ENCODE results near the gene EXOC3L4.
"Not testable (repeated sequence)": the region's sequence is repeated elsewhere in the genome, so short reads cannot be mapped to it uniquely, and the experiment has no call there.

Gene EXOC3L4

DNA sequence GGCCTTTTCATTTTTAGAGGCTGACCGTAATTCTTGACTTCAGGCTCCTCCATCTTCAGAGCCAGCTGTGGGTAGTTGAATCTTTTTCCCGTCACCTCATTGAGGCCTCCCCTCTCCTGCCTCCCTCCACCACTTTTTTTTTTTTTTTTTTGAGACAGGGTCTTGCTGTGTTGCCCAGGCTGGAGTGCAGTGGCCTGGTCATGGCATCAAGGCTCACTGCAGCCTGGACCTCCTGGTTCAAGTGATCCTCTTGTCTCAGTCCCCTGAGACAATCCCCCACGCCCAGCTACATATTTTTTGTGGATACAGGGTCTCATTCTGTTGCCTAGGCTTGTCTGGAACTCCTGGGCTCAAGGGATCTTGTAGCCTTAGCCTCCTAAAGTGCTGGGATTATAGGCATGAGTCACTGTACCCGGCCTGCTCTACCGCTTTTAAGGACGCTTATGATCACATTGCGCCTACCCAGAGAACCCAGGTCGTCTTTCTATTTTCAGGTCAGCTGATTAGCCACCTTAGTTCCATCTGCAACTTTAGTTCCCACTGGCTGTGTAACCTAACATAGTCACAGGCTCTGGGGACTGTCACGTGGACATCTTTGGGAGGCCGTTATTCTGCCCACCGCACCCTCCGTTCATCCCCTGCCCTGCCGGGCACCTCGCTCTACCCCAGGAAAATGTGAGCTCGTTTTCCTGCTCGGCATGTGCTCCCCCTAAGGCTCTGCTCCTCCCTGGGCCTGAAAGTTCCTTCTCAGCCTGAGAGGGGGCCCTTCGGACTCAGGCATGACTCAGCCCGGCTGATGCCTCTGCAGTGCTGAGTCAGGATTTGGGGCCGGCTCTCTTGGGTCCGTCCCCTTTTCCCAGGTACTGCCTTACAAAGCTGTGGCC, 42.1 kb downstream of the EXOC3L4 start:
- no peak for DNase-seq

DNA sequence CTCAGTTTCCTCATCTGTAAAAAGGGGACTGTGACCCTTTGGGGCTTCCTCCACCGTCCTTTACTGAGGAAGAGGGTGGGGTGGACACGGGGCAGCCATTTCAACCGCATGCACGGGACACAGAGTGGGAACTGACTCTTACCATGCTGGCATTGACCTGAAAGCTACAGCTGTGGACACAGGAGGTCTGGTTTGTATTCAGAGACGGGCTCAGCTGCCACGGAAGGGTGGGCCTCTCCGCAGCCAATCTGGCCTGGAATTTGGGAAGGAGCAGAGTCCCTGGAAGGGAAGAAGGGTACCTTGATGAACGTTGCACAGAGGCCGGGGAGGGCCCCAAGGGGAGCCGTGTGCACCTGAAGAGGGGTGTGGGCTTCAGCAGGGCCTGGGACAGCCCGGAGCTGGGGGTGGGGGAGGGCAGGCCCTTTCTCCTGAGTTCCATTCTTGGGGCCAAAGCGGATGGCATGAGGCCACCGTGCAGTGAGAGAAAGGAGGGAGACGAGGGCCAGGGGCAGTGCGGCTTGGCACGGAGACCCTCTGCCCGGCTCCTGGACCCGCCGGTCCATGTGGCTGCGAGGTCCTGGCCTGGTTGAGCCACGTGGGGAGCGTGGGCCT, 43.3 kb downstream of the EXOC3L4 start:
- DNase-seq = no peak

DNA sequence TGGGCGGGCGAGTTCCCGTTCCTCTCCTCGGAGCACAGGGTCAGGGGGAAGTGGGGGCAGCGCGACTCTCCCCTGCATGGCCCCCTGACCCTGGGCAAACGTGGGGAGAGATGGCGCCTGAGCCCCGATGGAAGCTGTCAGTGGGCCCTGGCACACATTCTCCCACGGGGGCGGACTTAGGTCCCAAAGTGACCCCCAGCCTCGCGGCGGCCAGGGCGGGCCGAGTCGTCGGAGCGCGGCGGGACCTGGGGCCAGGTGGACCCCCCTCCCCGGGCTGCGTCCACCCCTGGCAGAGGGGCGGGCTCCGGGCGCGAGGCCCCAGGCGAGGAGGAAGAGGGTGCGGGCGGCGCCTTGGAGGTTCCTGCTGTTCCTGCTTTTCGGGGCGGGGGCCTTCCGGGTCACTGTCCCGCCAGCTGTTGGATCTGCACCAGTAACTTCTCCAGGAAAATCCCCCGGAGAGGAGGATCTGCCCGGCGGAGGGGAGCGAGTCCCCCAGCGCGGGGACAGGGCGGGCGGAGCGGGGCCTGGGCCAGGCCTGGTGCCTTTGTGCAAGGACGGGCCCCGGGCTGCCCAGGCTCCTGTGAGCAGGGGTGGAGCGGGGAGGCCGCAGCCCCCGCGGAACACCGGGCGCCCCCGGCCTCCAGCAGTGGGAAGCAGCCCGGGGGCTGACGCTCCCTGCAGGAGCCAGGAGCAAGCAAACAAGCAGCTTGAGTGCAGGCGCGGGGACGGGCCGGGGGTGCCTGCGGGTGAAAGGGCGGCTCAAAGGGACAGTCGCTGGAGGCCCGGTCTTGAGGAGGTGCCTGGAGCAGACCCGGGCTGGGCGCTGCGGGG, 44.0 kb downstream of the EXOC3L4 start:
- no peak for DNase-seq

DNA sequence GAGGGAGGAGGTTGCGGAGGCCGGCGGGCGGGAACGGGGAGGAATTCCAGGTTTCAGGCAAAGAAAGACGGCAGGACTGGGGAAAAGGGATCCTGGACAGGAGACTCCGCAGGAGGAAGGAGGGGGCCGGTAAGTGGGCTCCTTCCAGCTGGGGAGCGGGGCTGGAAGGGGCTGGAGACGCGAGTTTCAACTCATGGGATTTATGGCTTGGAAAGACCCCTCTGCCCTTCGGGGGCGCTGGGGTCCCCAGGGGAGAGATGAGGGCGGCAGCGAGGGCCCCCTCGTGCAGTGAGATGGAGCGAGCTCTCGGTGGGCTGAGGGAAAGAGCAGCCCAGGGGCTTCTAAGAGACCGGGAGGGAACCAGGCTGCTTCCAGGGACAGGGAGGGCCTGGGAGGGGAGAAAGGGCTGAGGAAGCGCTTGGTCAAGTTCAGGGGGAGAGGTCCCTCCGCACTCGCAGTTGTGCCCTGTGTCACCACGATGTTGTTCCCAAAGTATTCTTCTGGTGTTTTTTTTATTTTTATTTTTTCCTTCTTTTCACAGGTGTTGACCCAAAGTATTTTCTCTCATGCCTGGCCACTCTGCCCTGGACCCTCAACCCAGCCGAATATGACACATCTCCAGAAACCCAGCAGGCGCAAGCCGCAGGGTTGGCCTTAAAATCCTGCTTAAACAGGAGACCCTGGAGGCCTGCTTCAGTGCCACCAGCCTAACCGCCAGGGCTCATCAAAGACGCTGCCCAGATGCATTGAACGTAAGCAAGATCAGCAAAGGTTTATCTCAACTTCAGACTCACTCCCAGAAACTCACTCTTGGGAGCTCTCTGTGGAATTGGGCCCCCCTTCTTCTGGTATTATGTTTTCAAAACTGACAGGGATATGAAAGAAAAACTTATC, 44.9 kb downstream of the EXOC3L4 start:
- DNase-seq = no peak

DNA sequence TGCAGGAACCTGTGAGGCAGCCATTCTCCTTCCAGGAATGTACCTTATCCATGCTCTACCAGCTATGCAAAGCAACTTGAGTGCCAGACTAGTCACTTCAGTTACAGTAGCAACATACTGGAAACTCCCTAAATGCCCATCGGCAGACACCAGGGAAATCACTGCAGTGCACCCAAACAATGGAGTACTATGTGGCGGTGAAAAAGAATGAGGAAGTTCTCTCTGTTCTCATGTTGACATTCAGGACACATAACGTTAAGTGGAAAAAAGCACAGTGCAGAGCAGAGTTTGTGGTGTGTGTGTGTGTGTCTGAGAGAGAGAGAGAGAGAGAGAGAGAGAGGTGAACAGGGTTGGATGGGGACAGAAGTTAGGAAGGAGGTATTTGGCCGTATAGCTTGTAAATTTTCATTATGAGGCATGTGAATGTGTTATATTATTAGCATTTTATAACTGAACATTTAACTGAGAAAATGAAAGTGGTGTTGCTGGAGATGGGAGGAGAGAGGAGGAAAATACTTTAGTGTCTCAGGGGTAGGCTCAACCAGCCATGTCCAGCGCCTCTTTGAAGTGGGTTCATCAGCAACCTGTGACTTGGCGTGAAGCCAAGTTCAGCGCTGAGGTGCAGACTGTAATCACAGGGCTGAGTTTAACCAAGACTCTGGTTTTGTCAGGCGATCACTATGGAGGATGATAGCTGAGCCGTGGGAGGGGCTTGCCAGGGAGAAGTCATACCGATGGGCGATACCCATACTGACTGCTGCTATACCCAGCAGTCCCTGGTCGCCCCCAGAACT, 46.0 kb downstream of the EXOC3L4 start:
- DNase-seq = no peak

DNA sequence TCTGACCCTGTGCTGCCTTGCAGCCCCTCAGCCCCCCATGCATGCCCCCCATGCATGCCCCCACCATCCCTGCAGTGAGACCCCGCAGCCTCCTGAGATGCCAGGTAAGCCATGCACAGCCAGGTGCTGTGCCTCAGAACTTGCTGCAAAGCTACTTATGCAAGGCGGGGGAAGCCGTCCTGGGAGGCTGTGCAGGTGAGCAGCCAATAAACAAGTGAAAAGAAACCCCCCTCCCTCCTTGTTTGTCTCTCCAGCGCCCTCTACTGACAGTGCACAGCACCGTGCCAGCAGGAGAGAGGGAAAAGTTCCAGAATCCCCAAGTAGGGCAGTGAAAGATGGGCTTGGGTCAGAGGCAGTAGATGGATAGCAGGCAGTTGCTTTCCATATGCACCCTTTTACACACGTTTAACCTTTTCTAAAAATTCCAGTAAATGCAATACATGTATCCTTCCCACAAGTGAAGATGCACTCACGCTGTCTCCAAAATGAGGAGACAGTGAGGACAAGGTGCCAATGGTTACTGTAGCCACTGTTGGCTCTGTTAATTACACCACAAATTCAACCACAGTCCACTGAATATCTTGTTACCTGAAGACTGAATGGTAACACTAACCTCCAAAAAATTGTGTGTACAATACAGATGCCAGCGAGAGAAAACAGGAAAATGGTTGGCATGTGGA, 46.7 kb downstream of the EXOC3L4 start:
- peak; percentile 39 for DNase-seq

DNA sequence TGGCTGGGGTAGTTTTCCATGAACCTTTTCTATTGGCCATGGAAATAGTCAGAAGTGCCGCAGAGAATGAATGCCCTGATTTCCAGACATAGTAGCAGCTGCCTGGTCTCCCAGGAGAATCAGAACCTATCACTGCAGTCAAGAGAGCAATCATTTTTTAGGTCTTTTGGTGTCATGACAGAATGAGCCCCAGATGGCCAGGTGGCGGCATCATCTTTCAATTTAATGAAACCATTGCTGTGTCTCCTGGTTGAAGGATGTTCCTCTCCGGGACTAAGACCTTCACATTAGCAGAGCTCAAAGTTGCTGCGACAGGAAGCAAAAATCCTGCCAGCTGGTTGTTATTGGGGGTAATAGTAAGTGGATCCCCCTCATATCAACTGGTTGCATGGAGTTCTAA, 47.5 kb downstream of the EXOC3L4 start:
- no peak for DNase-seq

DNA sequence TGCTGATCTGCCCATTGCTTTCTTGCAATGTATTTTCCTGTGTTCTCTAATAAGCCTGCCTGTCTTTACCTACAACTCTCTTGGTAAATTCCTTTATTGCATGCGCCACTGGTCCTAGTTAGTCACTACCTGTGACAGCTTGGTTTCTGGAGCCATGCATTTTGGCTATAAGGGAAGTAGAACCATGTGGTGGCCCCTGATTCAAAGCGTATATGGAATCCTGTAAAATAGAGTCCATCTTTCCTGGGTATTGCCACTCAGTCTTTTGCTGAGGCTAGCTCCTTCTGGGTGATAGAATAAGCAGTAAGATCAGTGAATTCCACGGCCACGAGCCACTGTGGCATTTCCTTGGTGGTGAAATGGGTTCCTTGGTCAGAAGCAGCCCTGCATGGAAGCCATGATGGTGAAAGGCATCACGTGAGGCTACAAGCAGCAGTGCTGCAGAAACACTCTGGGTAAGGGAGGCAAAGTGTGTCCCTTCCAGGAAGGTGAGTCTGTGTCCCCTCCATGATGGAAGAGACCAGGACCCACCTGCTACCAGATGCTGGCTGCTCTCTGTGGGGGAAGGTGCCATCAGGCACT, 48.3 kb downstream of the EXOC3L4 start:
- DNase-seq = no peak

DNA sequence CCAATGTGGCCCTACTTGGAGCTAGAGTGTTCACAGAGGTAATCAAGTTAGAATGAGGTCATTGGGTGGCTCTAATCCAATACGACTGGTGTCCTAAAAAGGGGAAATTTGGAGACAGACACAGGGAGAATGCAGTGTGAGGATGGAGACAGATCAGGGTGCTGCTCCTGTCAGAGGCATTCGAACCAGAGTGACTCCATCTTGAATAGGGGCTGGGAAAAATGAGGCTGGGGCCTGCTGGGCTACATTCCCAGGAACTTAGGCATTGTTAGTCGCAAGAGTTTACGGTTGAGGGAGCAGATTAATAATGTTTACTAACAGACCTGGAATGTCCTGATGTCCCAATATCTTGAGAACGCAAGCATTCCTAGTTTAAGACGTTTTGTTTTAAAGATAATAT, 49.0 kb downstream of the EXOC3L4 start:
- no peak for DNase-seq

DNA sequence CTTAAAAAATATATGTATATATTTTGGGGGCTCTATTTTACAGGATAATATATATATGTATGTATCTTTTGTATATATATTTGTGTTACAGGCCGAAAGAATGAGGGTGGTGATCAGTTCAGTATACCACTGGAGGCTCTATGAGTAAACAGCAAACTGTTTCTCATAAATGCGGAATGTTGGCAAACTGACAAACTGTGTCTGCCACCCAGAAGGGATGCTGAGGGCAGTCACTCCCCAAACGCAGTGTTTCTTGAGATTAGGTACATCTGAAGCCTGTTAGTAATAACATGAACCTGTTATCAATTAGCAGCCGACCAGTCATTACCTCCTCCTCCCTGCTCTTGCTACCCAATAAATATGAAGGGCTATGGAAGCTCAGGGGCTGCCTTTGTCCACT, 49.6 kb downstream of the EXOC3L4 start:
- DNase-seq = no peak

DNA sequence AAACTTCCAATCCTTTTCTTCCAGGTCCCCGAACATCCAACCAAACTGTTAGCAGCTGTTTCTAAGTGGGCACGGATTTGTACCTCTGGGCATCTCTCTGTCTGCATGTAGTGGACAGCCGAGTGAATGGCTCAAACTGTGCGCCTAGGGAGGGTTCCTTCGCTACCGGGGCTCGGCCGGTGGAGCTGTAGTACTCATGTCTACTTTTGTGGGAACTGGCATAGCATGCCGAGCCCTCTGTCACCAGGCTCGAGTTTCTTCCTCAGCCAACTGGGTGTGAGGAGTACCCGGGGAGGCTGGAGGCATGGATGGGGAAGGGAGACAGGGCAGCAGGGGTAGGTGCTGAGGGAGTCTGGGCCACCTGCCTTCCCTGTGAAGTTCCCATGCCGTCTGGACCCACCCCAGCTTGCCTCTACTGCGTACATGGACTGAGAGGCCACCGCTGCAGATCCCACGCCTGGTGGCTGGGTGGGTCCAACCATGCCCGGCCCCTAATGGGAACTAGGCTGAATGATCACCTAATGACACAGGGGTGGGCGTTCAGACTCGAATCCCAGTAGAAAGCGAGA, 51.7 kb downstream of the EXOC3L4 start:
- DNase-seq = no peak

DNA sequence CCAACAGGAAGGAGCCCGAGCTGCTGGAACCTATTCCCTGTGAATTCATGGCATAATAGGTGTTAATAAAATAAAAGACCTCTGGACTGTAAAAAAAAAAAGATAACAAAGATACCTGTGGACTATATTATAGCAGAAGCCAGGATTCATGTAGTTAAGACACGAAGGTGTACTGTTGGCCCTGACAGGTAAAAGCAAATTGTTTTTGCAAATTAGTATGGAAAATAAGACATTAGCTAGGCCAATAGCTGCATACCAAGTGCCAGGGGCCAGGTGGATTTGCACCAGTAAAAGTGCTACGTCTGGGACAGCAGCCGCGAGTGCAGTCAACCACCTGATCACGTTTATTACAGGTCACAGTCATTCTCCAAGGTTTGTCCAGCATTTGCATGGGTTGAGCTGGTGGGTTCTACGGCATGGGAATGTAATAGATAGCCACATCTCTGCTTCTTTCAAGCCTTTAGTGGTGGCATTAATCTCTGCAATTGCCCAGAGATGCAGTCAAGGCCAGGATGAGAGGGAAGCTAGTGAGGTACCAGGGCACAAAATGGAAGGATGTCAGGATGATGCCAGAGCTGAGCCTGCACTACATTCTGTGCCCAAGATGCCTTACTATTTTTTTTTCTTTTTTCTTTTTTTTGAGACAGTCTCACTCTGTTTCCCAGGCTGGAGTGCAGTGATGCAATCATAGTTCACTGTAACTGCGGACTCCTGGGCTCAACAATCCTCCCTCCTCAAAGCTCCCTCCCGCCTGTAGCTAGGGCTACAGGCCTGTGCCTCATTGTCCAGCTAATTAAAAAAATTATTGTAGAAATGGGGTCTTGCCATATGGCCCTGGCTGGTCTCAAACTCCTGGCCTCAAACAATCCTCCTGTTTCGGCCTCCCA, 55.1 kb downstream of the EXOC3L4 start:
- DNase-seq = no peak

DNA sequence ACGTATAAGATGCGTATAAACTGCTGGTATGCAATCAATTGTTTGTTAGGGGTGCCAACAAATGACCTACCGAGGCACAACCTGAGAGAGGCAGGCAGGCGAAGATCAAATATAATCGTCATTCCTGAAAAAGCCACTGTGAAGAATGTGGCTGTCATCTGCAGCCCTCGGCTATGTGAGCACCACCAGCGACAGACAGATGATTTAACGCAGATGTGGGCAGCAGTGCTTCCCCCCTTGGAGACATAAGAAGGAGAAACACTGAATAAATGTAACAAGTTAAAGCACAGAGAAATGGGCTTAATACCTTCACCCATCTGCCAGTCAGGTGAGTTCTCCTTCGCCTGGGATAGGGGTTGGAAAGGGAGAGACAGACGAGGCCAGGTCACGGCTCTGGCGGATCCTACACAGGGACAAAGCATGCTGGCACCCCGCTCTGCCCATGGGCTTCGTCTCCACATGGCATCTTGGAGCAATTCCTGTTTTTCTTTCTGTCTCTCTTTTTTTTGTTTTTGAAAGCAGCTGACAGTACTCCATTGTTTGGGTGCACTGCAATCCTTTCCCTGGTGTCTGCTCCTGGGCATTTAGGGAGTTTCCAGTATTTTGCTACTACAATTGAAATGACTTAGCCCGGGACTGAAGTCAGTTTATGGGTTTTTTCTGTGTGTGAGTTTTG, 56.9 kb downstream of the EXOC3L4 start:
- no peak for DNase-seq

DNA sequence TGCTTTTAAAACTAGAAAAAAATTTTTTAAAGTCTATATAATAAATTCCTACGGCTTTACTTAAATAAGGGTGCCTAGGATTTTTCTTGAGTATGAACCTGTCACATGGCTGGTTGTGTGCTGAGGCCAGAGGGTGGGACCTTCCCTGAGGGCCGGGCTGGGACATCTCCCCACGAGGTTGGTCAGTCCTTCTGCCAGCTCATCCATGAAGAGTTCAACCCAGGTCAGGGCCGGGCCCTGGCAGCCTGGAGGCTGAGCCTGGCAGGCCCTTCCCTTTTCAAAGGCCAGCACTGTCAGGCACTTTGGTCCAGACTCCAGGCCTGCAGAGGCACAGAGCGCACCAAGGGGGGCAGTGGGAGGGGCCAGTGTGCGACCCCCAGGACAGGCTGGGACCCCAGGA, 60.5 kb downstream of the EXOC3L4 start:
- no peak for DNase-seq

DNA sequence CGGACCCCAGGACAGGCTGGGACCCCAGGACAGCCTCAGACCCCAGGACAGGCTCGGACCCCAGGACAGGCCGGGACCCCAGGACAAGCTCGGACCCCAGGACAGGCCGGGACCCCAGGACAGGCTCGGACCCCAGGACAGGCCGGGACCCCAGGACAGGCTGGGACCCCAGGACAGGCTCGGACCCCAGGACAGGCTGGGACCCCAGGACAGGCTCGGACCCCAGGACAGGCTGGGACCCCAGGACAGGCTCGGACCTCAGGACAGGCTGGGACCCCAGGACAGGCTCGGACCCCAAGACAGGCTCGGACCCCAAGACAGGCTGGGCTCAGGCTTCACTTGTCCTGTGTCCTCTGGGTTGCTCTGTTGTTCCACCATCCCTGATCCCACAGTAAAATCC, 60.9 kb downstream of the EXOC3L4 start:
- DNase-seq = not testable (repeated sequence)

DNA sequence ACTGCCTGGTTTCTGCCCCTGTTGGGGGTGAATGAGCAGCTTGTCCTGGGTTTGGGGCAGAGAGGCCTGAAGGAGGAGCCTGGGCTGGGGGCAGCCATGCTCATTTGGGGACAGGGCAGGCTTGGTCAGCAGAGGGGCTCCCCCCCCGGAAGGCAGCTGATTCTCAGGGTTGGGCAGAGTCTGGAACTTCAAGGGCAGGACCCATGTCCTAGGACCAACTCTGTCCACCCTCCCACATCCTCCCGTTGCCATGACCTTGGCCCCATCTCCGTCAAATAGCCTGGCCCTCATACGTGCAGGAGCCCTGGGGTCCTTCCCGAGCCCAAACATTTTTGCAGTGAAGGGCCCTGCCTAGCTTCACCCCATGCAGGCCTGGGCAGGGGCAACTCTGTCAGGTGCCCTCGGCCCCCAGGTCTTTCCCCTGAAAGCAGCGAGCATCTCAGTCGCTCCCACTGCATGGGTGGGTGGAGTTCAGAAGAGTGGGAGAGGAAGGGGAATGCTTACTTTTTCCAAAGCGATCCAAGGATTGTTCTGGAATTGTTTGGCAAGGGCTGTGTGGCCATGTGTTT, 61.4 kb downstream of the EXOC3L4 start:
- no peak for DNase-seq

DNA sequence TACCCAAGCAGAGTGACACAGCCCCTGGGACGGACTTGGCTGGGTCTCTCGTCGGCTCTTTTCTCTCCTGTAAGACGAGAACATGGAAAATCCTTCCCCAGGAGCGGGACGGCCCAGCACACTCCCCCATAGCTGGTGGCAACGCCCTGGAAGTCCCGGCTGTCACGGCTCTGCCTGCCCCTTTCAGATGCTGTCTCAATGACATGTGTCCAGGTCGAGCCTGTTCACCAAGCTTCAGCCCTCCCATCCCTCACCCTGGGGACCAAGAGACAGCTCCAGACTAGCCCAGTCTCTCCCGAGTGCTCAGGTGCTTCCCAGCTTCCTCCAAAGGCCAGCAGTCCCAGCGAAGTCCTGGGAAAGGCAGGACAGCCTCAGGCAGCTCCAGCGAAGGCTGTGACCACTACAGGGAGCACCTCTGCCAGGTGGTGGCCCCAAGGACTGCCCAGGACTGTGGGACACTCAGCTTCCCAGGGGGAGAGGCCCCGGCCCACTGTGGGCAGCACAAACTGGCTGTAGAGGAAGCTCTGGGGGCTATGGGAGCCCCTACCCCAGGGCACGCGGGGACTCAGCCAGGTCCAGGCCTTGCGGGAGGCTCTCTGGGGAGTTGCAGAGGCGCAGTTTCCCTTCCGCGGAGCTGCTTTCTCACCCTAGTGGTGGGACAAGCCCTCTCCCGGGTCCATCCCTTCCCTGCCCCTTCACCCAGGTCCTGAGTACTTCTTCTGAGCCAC, 62.3 kb downstream of the EXOC3L4 start:
- DNase-seq = no peak

DNA sequence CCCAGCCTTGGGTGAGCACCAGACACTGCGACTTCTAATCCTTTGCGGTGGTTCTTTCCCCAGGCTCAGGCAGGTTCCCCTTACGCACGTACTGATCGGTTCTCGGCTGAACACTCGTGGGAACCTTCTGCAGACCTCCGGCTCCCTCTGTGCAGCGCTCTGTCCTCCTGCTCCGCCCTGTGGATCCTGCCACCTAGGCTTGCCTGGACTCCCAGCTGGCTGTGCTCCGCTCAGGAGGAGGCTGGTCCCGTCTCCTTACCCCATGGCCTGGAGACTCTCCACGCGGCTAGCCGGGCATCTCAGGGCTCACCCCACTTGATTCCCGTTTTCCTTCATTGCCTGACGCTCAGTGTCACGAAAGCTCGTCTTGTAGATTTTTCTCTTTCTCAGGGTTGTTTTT, 63.4 kb downstream of the EXOC3L4 start:
- DNase-seq = no peak
